Thoracic aorta (tissue), 2 donors: Measurements from ENCODE around the gene TUBGCP2. TPM values are rescaled to one million over a fixed set of nuclear protein-coding genes. Genes with fewer than 3 reads are reported as not detected.

ENCODE experiments used
- ATAC-seq: fragments of 150-250 bp; one replicate; pipeline ENCODE4 v1.8.0; 2017; ENCODE audit warnings: low read depth; ENCODE audit not compliant: insufficient number of reproducible peaks, low FRiP score
- DNase-seq: peaks from one replicate; pipeline ENCODE4 v3.0.0-alpha.2; 2020; ENCODE audit warnings: low spot score
- H3K27ac ChIP-seq, 2 donors: fragments of 200-600 bp; sonication (generic); 1 replicate in 1 of 2; 2 replicates in 1 of 2; pipeline ENCODE4 v1.5.1; 2016; ENCODE audit warnings: mild to moderate bottlenecking in 2 of 2, moderate library complexity in 2 of 2
- H3K27me3 ChIP-seq: fragments of 200-600 bp; sonication (generic); replicated peaks from 2 replicates; pipeline ENCODE4 v1.6.0; 2016; ENCODE audit warnings: mild to moderate bottlenecking; ENCODE audit not compliant: insufficient read depth
- H3K36me3 ChIP-seq: fragments of 200-600 bp; sonication (generic); one replicate; pipeline ENCODE4 v1.5.1; 2016
- H3K4me1 ChIP-seq, 2 donors: fragments of 200-600 bp; sonication (generic); 1 replicate in 1 of 2; 2 replicates in 1 of 2; pipeline versions ENCODE4 v1.5.1 to v1.6.0; 2016; ENCODE audit warnings: low read depth in 2 of 2, mild to moderate bottlenecking in 1 of 2; ENCODE audit not compliant: control insufficient read depth in 1 of 2
- H3K4me3 ChIP-seq: fragments of 200-600 bp; sonication (generic); 2 replicates; pipeline ENCODE4 v1.5.1; 2016; ENCODE audit warnings: mild to moderate bottlenecking
- H3K9me3 ChIP-seq: fragments of 200-600 bp; sonication (generic); 2 replicates; pipeline ENCODE4 v1.5.1; 2016
- total RNA-seq, 2 donors: library from RNA; depleted of rRNA; stranded (reverse); fragments of >200 nt; gene quantifications; one replicate each; pipeline versions ENCODE4 v1.1.0 to v1.2.3, GENCODE V29; 2016
- TF ChIP-seq, protein P1 (sequence below): fragments of 200-600 bp; sonication (generic); IDR thresholded peaks from one replicate; pipeline ENCODE4 v1.5.1; 2019; ENCODE audit warnings: antibody characterized with exemption

Gene TUBGCP2
- total RNA-seq, 2 donors from 2014 or later: 51.2 to 65.5 TPM

DNA sequence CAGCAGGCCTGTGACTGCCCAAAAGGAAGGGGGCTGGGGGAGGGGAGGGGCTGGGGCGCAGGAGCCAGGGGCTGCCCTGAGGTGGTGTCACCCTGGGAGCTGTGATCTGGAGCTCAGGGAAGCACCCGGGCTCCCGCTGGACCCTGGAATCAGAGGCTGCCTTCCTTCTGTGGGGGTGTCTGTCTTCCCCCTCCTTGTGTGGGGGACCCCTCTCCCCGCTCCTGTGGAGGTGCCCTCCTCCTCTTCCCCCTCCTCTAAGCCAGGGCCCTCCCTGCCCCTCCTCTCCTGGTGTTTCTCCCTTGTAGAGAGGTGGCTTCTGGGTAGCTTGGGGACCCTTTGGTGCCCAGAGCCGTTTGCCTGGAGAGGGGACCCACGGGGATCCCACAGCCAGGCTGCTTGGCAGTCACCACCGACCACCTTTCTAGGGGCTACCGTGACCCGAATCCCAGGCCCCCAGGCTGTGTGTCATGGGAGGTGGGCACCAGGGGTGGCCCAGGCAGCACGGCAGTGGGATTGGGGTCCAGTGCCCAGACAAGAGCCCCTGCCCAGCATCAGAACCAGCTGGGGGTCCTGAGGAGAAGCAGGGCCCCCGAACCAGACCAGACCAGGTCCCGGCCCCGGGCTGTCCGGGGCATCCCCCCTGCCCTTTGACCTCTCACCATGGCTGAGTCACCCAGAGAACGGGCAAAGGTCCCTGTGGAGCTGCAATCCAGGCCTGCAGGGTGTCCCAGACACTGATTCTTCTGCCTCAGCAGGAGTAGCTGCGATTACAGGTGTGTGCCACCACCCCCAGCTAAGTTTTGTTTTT is 39.2 kb upstream of the TUBGCP2 start:
- Histone ChIP-seq H3K9me3 (no peaks in the 10 kb centered on the region), H3K4me3 (no peak overlapping the region), H3K4me1 (no peaks in the 10 kb centered on the region), H3K27me3 (no peaks in the 10 kb centered on the region), H3K27ac (no peak overlapping the region), H3K36me3 (no peaks in the 10 kb centered on the region)
- DNase-seq (no peak), ATAC-seq (no peak)
- TF ChIP-seq, protein P1, sequence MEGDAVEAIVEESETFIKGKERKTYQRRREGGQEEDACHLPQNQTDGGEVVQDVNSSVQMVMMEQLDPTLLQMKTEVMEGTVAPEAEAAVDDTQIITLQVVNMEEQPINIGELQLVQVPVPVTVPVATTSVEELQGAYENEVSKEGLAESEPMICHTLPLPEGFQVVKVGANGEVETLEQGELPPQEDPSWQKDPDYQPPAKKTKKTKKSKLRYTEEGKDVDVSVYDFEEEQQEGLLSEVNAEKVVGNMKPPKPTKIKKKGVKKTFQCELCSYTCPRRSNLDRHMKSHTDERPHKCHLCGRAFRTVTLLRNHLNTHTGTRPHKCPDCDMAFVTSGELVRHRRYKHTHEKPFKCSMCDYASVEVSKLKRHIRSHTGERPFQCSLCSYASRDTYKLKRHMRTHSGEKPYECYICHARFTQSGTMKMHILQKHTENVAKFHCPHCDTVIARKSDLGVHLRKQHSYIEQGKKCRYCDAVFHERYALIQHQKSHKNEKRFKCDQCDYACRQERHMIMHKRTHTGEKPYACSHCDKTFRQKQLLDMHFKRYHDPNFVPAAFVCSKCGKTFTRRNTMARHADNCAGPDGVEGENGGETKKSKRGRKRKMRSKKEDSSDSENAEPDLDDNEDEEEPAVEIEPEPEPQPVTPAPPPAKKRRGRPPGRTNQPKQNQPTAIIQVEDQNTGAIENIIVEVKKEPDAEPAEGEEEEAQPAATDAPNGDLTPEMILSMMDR: no peak

DNA sequence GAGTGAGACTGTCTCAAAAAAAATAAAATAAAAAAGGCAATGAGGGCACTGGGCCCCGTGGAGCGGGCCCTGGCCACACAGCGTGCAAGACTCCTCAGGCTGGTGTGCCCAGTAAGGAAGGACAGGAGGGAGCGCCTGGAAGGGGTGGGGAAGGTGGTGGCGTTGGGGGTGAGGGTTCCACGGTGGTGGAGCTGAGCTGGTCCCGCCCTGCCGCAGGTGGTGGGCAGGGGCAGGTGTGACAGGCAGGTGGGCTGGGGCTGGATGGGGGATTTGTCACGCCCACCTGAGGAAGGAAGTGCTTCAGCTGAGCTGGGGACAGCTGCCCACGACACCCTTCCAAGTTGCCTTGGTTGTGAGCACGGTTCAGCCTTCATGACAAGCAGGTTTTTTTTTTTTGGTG is 37.7 kb upstream of the TUBGCP2 start:
- Histone ChIP-seq H3K4me3 (no peak overlapping the region), H3K4me1 (no peaks in the 10 kb centered on the region), H3K27ac (no peak overlapping the region), H3K9me3 (no peaks in the 10 kb centered on the region), H3K27me3 (no peaks in the 10 kb centered on the region), H3K36me3 (no peaks in the 10 kb centered on the region)
- DNase-seq (no peak), ATAC-seq (no peak)
- TF ChIP-seq, protein P1: no peak

DNA sequence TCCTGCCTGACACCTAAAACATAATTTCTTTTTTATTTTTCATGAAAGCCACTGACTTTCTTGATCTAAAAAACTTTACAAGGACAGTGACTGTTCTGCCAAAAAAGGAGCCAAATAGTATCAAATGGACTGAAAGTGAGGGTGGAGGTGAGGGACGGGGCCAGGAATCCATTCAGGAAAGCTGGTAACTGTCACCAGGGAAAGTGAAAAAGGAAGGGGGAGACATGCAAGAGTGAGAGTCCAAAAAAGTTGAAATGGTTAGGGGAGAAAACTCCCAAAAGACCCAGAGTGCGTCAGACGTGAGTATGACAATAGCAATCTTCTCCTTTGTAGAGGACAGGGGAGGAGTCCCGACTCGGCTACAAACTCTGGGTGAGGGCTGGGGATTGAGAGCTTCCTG is 35.6 kb upstream of the TUBGCP2 start:
- DNase-seq (no peak), ATAC-seq (no peak)
- Histone ChIP-seq H3K27ac (no peak overlapping the region), H3K9me3 (no peaks in the 10 kb centered on the region), H3K4me1 (no peaks in the 10 kb centered on the region), H3K27me3 (no peaks in the 10 kb centered on the region), H3K4me3 (no peak overlapping the region), H3K36me3 (no peaks in the 10 kb centered on the region)
- TF ChIP-seq, protein P1: no peak

DNA sequence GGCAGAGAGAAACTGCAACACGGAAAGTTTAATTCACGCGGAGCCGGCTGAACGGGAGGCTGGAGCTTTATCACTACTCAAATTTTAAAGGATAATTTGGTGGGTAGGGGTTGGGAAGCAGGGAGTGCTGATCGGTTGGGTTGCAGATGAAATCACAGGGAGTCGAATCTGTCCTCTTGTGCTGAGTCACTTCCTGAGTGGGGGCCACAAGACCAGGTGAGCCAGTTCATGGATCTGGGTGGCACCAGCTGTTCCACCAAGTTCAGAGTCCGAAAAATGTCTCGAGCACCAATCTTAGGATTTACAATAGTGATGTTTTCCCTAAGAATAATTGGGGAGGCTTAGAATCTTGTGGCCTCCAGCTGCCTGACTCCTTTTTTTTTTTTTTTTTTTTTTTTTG is 34.9 kb upstream of the TUBGCP2 start:
- Histone ChIP-seq H3K27ac (no peak overlapping the region), H3K4me3 (no peak overlapping the region), H3K36me3 (no peaks in the 10 kb centered on the region), H3K9me3 (no peaks in the 10 kb centered on the region), H3K27me3 (no peaks in the 10 kb centered on the region), H3K4me1 (no peaks in the 10 kb centered on the region)
- TF ChIP-seq, protein P1: no peak
- no peak for ATAC-seq
- DNase-seq: no peak

DNA sequence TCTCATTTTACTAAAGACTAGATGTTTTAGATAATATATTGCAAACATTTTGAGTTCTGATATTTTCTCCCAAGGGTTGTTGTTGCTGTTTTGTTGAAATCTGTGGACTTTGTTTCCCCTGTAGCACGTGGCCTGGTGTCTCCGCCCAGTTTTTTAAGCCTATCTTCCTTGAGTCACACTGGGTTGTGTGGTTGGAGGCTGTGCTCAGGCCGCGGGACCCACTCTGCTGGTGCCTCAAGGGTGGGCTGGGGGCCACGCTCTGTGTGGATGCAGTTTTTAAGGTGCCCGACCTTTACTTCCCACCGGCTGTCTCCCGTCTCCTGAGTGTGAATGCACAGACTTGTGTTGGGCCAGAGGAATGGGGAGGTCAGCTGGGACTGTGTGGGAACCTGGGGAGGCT is 34.3 kb upstream of the TUBGCP2 start:
- no peak for ATAC-seq

More for the DNA sequence above, 34.3 kb upstream of the TUBGCP2 start:
- Histone ChIP-seq H3K9me3 (no peaks in the 10 kb centered on the region), H3K36me3 (no peaks in the 10 kb centered on the region), H3K27ac (no peak overlapping the region), H3K27me3 (no peaks in the 10 kb centered on the region), H3K4me1 (no peaks in the 10 kb centered on the region), H3K4me3 (no peak overlapping the region)
- TF ChIP-seq, protein P1: no peak
- no peak for DNase-seq
